ENCODE data around the gene LDAH.

GRCh38 chr2:20855456-20855855, 32.6 kb upstream of the LDAH start:
- no peak for TF ChIP-seq ZFX (IDR thresholded peaks at IDR 0.05; ENCODE audit: borderline replicate concordance)
- TF ChIP-seq CTCF (IDR thresholded peaks at IDR 0.05) = no peak
